Endothelial cell (in vitro differentiated cells): ENCODE data around the gene CCDC134. TPM values are rescaled to one million over a fixed set of nuclear protein-coding genes. Genes with fewer than 3 reads are reported as not detected.
"Not testable (repeated sequence)": the region's sequence is repeated elsewhere in the genome, so short reads cannot be mapped to it uniquely, and the experiment has no call there.

Experiments
- DNase-seq: peaks from one replicate; pipeline ENCODE4 v3.0.0; 2021; ENCODE audit warnings: low spot score
- H3K27ac Mint-ChIP-seq: one replicate; pipeline ENCODE4 v1.8.0; 2021; ENCODE audit warnings: mixed read lengths, inconsistent platforms; ENCODE audit not compliant: unreplicated experiment
- H3K27me3 Mint-ChIP-seq: one replicate; pipeline ENCODE4 v1.8.0; 2021; ENCODE audit warnings: mild to moderate bottlenecking, moderate library complexity, mixed read lengths, inconsistent platforms; ENCODE audit not compliant: unreplicated experiment
- H3K36me3 Mint-ChIP-seq: one replicate; pipeline ENCODE4 v1.8.0; 2021; ENCODE audit warnings: mild to moderate bottlenecking, low read depth, mixed read lengths, inconsistent platforms; ENCODE audit not compliant: unreplicated experiment
- H3K4me1 Mint-ChIP-seq: one replicate; pipeline ENCODE4 v1.8.0; 2021; ENCODE audit warnings: mild to moderate bottlenecking, mixed read lengths, inconsistent platforms; ENCODE audit not compliant: unreplicated experiment
- H3K4me3 Mint-ChIP-seq: one replicate; pipeline ENCODE4 v1.8.0; 2021; ENCODE audit warnings: mild to moderate bottlenecking, mixed read lengths, inconsistent platforms; ENCODE audit not compliant: unreplicated experiment
- H3K9me3 Mint-ChIP-seq: one replicate; pipeline ENCODE4 v1.8.0; 2021; ENCODE audit warnings: mixed read lengths, inconsistent platforms; ENCODE audit not compliant: unreplicated experiment
- total RNA-seq: library from RNA; stranded (reverse); fragmentation: NEBNext Ultra II Directional; extraction: Animal tissue kit (Norgen Biotek cat#: 25700); gene quantifications from one replicate; pipeline ENCODE4 v1.2.1, GENCODE V29; 2021; ENCODE audit not compliant: unreplicated experiment
- TF ChIP-seq, protein P1 (sequence below): fragments of 200-600 bp; sonication (generic); IDR thresholded peaks from one replicate; pipeline ENCODE4 v1.5.0; 2021; ENCODE audit warnings: antibody characterized with exemption; ENCODE audit not compliant: unreplicated experiment

The CCDC134 gene
- total RNA-seq, 1 donor from 2014 or later, result 8.8 TPM

GRCh38 chr22:41831828-41832552 is 31.5 kb downstream of the CCDC134 start:
- peak overlapping the region; percentile 93 for H3K4me3 Mint-ChIP-seq
- TF ChIP-seq, protein P1, sequence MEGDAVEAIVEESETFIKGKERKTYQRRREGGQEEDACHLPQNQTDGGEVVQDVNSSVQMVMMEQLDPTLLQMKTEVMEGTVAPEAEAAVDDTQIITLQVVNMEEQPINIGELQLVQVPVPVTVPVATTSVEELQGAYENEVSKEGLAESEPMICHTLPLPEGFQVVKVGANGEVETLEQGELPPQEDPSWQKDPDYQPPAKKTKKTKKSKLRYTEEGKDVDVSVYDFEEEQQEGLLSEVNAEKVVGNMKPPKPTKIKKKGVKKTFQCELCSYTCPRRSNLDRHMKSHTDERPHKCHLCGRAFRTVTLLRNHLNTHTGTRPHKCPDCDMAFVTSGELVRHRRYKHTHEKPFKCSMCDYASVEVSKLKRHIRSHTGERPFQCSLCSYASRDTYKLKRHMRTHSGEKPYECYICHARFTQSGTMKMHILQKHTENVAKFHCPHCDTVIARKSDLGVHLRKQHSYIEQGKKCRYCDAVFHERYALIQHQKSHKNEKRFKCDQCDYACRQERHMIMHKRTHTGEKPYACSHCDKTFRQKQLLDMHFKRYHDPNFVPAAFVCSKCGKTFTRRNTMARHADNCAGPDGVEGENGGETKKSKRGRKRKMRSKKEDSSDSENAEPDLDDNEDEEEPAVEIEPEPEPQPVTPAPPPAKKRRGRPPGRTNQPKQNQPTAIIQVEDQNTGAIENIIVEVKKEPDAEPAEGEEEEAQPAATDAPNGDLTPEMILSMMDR, result no peak
- peaks cover 53% of the 10 kb centered on the region for H3K4me1 Mint-ChIP-seq
- H3K27ac Mint-ChIP-seq, result peak overlapping the region; percentile 98
- H3K9me3 Mint-ChIP-seq, result no peaks in the 10 kb centered on the region
- DNase-seq, result no peak
- H3K36me3 Mint-ChIP-seq, result peaks cover 21% of the 10 kb centered on the region
- peaks cover 10% of the 10 kb centered on the region for H3K27me3 Mint-ChIP-seq

DNA sequence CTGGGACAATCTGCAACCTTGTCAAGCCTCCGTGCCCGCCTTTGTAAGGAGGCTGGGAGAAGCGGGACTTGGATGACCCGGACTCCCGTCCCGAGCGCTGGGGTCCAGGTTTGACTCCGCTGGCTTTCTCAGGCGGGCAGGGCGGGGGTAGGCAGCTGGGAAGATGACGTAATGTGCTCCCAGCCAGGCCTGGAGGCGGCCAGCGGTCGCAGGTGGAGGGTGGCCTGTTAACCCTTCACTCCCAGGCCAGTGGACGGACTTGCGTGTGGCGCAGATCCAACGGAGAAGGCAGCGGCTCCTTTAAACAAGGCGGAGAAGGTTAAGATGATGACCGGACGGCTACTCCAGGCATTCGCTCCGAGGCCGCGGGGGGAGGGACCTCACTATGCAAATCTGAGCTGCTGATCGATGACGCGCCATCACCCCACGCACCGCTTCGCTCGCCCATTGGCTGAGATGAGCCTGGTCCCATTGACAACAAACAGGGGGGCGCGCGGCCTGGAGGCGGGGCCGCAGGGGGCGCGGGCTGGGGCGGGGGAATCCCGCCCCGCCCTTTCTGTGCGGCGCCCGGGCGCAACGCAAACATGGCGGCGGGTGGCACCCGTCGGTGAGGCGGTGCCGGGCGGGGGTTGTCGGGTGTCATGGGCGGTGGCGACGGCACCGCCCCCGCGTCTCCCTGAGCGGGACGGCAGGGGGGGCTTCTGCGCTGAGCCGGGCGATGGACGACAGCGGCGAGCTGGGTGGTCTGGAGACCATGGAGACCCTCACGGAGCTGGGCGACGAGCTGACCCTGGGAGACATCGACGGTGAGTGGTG is 32.3 kb downstream of the CCDC134 start, which contains the start of gene SREBF2:
TSS of gene SREBF2 (plus strand) at position 553 of the 816 bp plus-strand sequence. CDS start at position 719, 166 bp downstream.
- H3K27ac Mint-ChIP-seq, result peak within 1 kb of the TSS; percentile 98
- TF ChIP-seq, protein P1, result no peak
- no peaks in the 10 kb centered on the region for H3K9me3 Mint-ChIP-seq
- H3K4me1 Mint-ChIP-seq, result peaks cover 50% of the 10 kb centered on the region
- H3K27me3 Mint-ChIP-seq, result peaks cover 10% of the 10 kb centered on the region
- peak within 1 kb of the TSS; percentile 98 for H3K4me3 Mint-ChIP-seq
- peak; percentile 99 for DNase-seq
- peaks cover 22% of the 10 kb centered on the region for H3K36me3 Mint-ChIP-seq

DNA sequence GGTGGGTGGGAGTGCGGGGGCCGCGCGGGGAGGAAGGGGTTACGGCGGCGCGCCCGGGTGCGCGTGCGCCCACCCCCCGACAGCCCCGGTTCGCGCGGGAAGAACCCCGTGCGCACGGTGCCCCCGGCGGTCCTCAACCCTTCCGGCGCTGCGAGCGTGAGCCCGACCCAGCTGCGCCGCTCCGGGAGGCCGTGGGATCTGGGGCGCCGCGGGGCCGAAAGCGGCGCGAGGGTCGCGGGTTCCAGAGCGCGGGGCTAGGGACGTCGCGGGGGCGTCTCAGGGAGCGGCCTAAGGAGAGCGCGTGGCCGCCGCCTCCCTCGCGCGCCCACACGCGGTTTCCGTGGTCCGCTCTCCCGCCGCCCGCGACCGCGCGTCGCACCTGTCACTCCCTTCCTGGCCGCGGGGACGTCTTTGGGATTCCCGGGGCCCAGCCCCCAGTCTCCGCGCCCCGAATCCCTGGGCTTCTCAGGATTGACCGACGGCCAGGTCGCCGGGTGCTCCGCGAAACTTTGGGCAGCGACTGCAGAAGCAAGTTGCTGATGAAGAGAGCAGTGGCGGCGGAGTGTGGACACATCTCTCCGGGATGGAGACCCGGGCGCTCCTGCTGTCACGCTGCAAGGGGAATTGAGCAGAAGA is 33.0 kb downstream of the CCDC134 start:
- Mint-ChIP-seq H3K9me3 (no peaks in the 10 kb centered on the region), H3K27ac (peak overlapping the region; percentile 11), H3K36me3 (peaks cover 28% of the 10 kb centered on the region), H3K27me3 (peaks cover 10% of the 10 kb centered on the region), H3K4me1 (peaks cover 48% of the 10 kb centered on the region), H3K4me3 (peak overlapping the region; percentile 98)
- peak; percentile 35 for DNase-seq
- TF ChIP-seq, protein P1, result no peak

DNA sequence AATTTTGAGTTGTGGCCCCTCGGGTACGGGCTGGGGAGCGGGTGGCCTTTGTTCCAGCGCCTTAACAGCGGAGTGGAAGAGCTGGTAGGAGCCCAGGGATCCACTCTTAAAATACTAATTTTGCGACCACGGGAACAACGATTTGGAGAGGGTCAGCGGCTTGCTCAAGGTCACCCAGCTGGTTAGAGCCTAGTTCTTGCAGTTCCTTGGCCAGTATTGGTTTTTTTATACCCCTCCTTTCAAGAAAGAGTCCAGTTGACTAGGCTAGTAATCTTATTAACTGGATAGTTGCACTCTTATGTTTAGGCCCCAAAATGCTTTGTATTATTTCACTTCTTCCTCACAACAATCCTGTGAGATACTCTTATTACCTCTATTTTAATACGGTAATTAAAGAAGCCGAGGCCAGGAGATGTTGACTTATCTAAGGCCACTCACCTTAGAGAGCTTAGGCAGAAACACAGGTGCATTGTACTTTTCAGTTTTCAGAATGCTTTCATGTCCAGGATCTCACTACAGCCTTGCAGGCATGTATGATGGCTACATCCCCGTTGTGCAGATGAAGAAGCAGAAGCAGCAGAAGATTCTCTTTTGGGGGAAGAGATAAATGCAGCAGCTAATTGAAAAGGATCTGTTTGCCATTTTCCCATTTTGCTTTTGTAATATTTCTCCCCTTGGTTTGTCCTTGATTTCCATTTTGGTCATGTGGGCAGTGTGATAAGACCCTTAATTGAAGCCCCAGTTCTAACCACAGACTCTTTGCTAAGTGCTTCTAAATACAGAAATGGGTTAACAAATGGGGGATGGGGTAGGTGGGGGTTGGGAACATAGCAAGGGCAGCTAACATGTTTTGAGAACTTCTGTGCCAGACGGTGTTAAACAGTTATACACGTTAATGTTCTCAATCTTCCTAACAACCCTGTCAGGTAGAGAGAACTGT is 33.8 kb downstream of the CCDC134 start:
- TF ChIP-seq, protein P1, result no peak
- peaks cover 44% of the 10 kb centered on the region for H3K4me1 Mint-ChIP-seq
- DNase-seq, result no peak
- peak overlapping the region; percentile 66 for H3K27ac Mint-ChIP-seq
- no peaks in the 10 kb centered on the region for H3K9me3 Mint-ChIP-seq
- peak overlapping the region; percentile 98 for H3K4me3 Mint-ChIP-seq
- peaks cover 10% of the 10 kb centered on the region for H3K27me3 Mint-ChIP-seq
- peaks cover 29% of the 10 kb centered on the region for H3K36me3 Mint-ChIP-seq

- Mint-ChIP-seq H3K36me3 (peaks cover 32% of the 10 kb centered on the region), H3K4me1 (peaks cover 42% of the 10 kb centered on the region)
- not testable (repeated sequence) for H3K4me3 Mint-ChIP-seq, H3K27me3 Mint-ChIP-seq, H3K9me3 Mint-ChIP-seq, DNase-seq, H3K27ac Mint-ChIP-seq
Observed at GRCh38 chr22:41835462-41835861, 35.0 kb downstream of the CCDC134 start.
